Endothelial cell (in vitro differentiated cells): ENCODE measurements around the gene UFD1. TPM values are rescaled to one million over a fixed set of nuclear protein-coding genes. Genes with fewer than 3 reads are reported as not detected.
A peak's percentile ranks its signal among the peaks of the same experiment; 100 is the strongest.

Experiments
- DNase-seq: peaks from one replicate; pipeline ENCODE4 v3.0.0; 2021; ENCODE audit warnings: low spot score
- H3K27ac Mint-ChIP-seq: one replicate; pipeline ENCODE4 v1.8.0; 2021; ENCODE audit warnings: mixed read lengths, inconsistent platforms; ENCODE audit not compliant: unreplicated experiment
- H3K27me3 Mint-ChIP-seq: one replicate; pipeline ENCODE4 v1.8.0; 2021; ENCODE audit warnings: mild to moderate bottlenecking, moderate library complexity, mixed read lengths, inconsistent platforms; ENCODE audit not compliant: unreplicated experiment
- H3K36me3 Mint-ChIP-seq: one replicate; pipeline ENCODE4 v1.8.0; 2021; ENCODE audit warnings: mild to moderate bottlenecking, low read depth, mixed read lengths, inconsistent platforms; ENCODE audit not compliant: unreplicated experiment
- H3K4me1 Mint-ChIP-seq: one replicate; pipeline ENCODE4 v1.8.0; 2021; ENCODE audit warnings: mild to moderate bottlenecking, mixed read lengths, inconsistent platforms; ENCODE audit not compliant: unreplicated experiment
- H3K4me3 Mint-ChIP-seq: one replicate; pipeline ENCODE4 v1.8.0; 2021; ENCODE audit warnings: mild to moderate bottlenecking, mixed read lengths, inconsistent platforms; ENCODE audit not compliant: unreplicated experiment
- H3K9me3 Mint-ChIP-seq: one replicate; pipeline ENCODE4 v1.8.0; 2021; ENCODE audit warnings: mixed read lengths, inconsistent platforms; ENCODE audit not compliant: unreplicated experiment
- total RNA-seq: library from RNA; stranded (reverse); fragmentation: NEBNext Ultra II Directional; extraction: Animal tissue kit (Norgen Biotek cat#: 25700); gene quantifications from one replicate; pipeline ENCODE4 v1.2.1, GENCODE V29; 2021; ENCODE audit not compliant: unreplicated experiment
- TF ChIP-seq, protein P1 (sequence below): fragments of 200-600 bp; sonication (generic); IDR thresholded peaks from one replicate; pipeline ENCODE4 v1.5.0; 2021; ENCODE audit warnings: antibody characterized with exemption; ENCODE audit not compliant: unreplicated experiment

UFD1 gene
- total RNA-seq, 1 donor from 2014 or later = 86.2 TPM

DNA sequence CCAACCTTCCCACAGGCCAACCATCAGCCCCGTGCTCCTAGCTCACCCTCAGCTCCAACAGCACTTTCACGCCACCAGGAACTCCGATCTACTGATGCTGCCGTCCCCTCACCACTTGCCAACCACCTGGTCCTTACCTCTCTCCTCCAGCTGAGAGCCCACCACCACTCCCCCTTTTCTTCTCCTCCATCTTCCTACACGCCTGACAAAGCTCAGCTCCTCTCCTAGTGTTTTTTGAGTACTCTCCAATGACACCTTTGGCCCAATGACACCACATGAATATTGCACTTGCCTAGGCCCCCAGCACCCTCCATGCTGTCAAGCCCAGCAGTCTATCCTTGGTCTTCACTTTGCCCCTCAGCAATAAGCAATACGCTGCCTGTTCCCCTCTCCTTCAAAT, 78.1 kb downstream of the UFD1 start:
- TF ChIP-seq, protein P1, sequence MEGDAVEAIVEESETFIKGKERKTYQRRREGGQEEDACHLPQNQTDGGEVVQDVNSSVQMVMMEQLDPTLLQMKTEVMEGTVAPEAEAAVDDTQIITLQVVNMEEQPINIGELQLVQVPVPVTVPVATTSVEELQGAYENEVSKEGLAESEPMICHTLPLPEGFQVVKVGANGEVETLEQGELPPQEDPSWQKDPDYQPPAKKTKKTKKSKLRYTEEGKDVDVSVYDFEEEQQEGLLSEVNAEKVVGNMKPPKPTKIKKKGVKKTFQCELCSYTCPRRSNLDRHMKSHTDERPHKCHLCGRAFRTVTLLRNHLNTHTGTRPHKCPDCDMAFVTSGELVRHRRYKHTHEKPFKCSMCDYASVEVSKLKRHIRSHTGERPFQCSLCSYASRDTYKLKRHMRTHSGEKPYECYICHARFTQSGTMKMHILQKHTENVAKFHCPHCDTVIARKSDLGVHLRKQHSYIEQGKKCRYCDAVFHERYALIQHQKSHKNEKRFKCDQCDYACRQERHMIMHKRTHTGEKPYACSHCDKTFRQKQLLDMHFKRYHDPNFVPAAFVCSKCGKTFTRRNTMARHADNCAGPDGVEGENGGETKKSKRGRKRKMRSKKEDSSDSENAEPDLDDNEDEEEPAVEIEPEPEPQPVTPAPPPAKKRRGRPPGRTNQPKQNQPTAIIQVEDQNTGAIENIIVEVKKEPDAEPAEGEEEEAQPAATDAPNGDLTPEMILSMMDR = no peak
- peaks cover 24% of the 10 kb centered on the region for H3K36me3 Mint-ChIP-seq
- no peak overlapping the region for H3K4me3 Mint-ChIP-seq
- DNase-seq = no peak
- H3K27me3 Mint-ChIP-seq = peaks cover 2% of the 10 kb centered on the region
- H3K9me3 Mint-ChIP-seq = no peaks in the 10 kb centered on the region
- peaks cover 21% of the 10 kb centered on the region for H3K4me1 Mint-ChIP-seq
- H3K27ac Mint-ChIP-seq = peak overlapping the region; percentile 85

Other genes starting within 250 kb of the UFD1 start
- 13.5 TPM for gene CLTCL1, start 187.5 kb downstream of the UFD1 start, total RNA-seq
- 36.0 TPM for gene HIRA, start 47.5 kb downstream of the UFD1 start, total RNA-seq
- gene MRPL40, start 46.6 kb downstream of the UFD1 start, total RNA-seq = 19.9 TPM
- gene C22orf39, start 31.5 kb downstream of the UFD1 start, total RNA-seq = 26.6 TPM
- 6.2 TPM for gene CDC45, start 727 bp upstream of the UFD1 start, total RNA-seq
- gene CLDN5, start 45.2 kb upstream of the UFD1 start, total RNA-seq = 108 TPM
- 2.3 TPM for gene SEPTIN5, start 235.3 kb upstream of the UFD1 start, total RNA-seq
- not detected for gene GP1BB, start 244.3 kb upstream of the UFD1 start, total RNA-seq